CD4-positive, alpha-beta T cell (primary cell): ENCODE measurements around the gene SHTN1. TPM values are rescaled to one million over a fixed set of nuclear protein-coding genes. Genes with fewer than 3 reads are reported as not detected.

ENCODE experiments used
- ATAC-seq: fragments of 200-7000 bp; cut with Tn5 transposase; one replicate; pipeline ENCODE4 v1.10.0; 2022; ENCODE audit warnings: mild to moderate bottlenecking; ENCODE audit not compliant: poor library complexity
- CTCF ChIA-PET: fragments of 350-600 bp; sonication (Branson Sonifier 250); formaldehyde crosslinking; loops from one replicate; lab custom pipeline; 2021; ENCODE audit warnings: antibody characterized with exemption, inconsistent platforms; lab: Charles Lee
- POLR2A ChIA-PET: fragments of 350-600 bp; sonication (Branson Sonifier 250); formaldehyde crosslinking; loops from one replicate; lab custom pipeline; 2021; ENCODE audit warnings: antibody characterized with exemption, inconsistent platforms; lab: Charles Lee
- DNase-seq, 14 experiments: peaks; one replicate each; pipeline ENCODE4 v3.0.0-alpha.2; 2013 to 2020; ENCODE audit warnings: mixed read lengths in 2 of 14
- H3K27ac ChIP-seq, 2 donors: one replicate each; pipeline versions ENCODE4 v1.5.1 to v1.7.0; 2013; ENCODE audit warnings: low read length in 2 of 2, low read depth in 1 of 2, mild to moderate bottlenecking in 1 of 2
- H3K27me3 ChIP-seq, 2 experiments: 1 replicate in 1 of 2; 2 replicates in 1 of 2; pipeline versions ENCODE4 v1.6.1 to v1.7.0; 2013; ENCODE audit warnings: low read length in 2 of 2, control low read depth in 1 of 2, mild to moderate bottlenecking in 1 of 2, moderate library complexity in 1 of 2; ENCODE audit not compliant: insufficient read depth in 2 of 2, control insufficient read depth in 1 of 2
- H3K36me3 ChIP-seq: one replicate; pipeline ENCODE4 v1.6.1; 2013; ENCODE audit warnings: low read length, control low read depth; ENCODE audit not compliant: insufficient read depth
- H3K4me1 ChIP-seq: one replicate; pipeline ENCODE4 v1.6.1; 2013; ENCODE audit warnings: low read length, control low read depth; ENCODE audit not compliant: insufficient read depth
- H3K4me3 ChIP-seq: one replicate; pipeline ENCODE4 v1.5.1; 2013; ENCODE audit warnings: mild to moderate bottlenecking, low read length, moderate library complexity
- H3K9me3 ChIP-seq, 2 experiments: 1 replicate in 1 of 2; 2 replicates in 1 of 2; pipeline versions ENCODE4 v1.6.1 to v1.7.0; 2013; ENCODE audit warnings: low read length in 2 of 2, mild to moderate bottlenecking in 2 of 2, control low read depth in 1 of 2, moderate library complexity in 1 of 2; ENCODE audit not compliant: control insufficient read depth in 1 of 2, insufficient read depth in 1 of 2
- H3K27ac Mint-ChIP-seq: one replicate; pipeline ENCODE4 v1.8.0; 2020; ENCODE audit warnings: mixed read lengths
- H3K27me3 Mint-ChIP-seq: one replicate; pipeline ENCODE4 v1.8.0; 2021; ENCODE audit warnings: mixed read lengths
- H3K36me3 Mint-ChIP-seq: one replicate; pipeline ENCODE4 v1.8.0; 2021; ENCODE audit warnings: low read depth, mixed read lengths
- H3K4me1 Mint-ChIP-seq: one replicate; pipeline ENCODE4 v1.8.0; 2021; ENCODE audit warnings: low read depth, mixed read lengths
- H3K4me3 Mint-ChIP-seq: one replicate; pipeline ENCODE4 v1.8.0; 2020; ENCODE audit warnings: mild to moderate bottlenecking, mixed read lengths
- H3K9me3 Mint-ChIP-seq: one replicate; pipeline ENCODE4 v1.8.0; 2020; ENCODE audit warnings: mixed read lengths
- intact Hi-C, 2 experiments: fragments of 100-400 bp; cut with DNase I in 1 of 2; cut with micrococcal nuclease in 1 of 2; formaldehyde crosslinking; loops; one replicate each; pipeline versions ENCODE4 v1.15.1 to v1.9.0; 2023 to 2025; cut with DNase I, micrococcal nuclease
- total RNA-seq, 174 experiments: library from RNA in 2 of 174; stranded (reverse) in 2 of 174; gene quantifications; one replicate each; pipeline ENCODE4 v1.2.3 and lab custom pipeline; 2021 to 2026
- TF ChIP-seq, protein P1 (sequence below): fragments of 200-600 bp; IDR thresholded peaks from one replicate; pipeline ENCODE4 v1.8.0; 2022; ENCODE audit warnings: antibody characterized with exemption, mild to moderate bottlenecking

Gene SHTN1
- total RNA-seq, 2 experiments from 2014 or later = 0.75 to 0.85 TPM

DNA sequence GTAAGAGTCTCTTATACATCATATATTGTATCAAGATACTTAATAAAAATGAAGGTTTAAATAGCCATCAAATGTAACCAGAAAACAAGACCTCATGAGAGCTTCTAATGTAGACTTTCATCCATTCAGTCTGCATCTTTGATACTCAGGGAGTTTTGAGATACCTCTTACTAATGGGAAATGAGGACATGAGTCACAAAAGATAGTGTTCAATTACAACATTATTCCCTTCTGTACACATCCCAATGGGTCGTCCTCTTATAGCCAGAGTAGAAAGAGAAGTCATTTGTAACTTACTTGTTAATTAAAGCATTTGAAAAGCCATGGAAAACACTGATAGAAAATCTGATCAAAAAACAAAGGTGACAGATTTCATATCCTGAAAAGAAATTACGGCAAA lies 19.4 kb downstream of the SHTN1 start:
- Mint-ChIP-seq H3K9me3 (no peaks in the 10 kb centered on the region), H3K36me3 (no peaks in the 10 kb centered on the region), H3K27me3 (peaks cover 15% of the 10 kb centered on the region), H3K4me1 (no peaks in the 10 kb centered on the region), H3K4me3 (no peak overlapping the region), H3K27ac (no peak overlapping the region)
- intact Hi-C loops = no loop called here
- H3K4me3 ChIP-seq = no peak overlapping the region
- ChIA-PET POLR2A (no interaction called here), CTCF (no interaction called here)
- no peak overlapping the region for H3K27ac ChIP-seq
- H3K9me3 ChIP-seq = no peaks in the 10 kb centered on the region
- no peaks in the 10 kb centered on the region for H3K27me3 ChIP-seq
- DNase-seq = no peak
- no peaks in the 10 kb centered on the region for H3K4me1 ChIP-seq
- no peaks in the 10 kb centered on the region for H3K36me3 ChIP-seq
- no peak for ATAC-seq
- TF ChIP-seq, protein P1, sequence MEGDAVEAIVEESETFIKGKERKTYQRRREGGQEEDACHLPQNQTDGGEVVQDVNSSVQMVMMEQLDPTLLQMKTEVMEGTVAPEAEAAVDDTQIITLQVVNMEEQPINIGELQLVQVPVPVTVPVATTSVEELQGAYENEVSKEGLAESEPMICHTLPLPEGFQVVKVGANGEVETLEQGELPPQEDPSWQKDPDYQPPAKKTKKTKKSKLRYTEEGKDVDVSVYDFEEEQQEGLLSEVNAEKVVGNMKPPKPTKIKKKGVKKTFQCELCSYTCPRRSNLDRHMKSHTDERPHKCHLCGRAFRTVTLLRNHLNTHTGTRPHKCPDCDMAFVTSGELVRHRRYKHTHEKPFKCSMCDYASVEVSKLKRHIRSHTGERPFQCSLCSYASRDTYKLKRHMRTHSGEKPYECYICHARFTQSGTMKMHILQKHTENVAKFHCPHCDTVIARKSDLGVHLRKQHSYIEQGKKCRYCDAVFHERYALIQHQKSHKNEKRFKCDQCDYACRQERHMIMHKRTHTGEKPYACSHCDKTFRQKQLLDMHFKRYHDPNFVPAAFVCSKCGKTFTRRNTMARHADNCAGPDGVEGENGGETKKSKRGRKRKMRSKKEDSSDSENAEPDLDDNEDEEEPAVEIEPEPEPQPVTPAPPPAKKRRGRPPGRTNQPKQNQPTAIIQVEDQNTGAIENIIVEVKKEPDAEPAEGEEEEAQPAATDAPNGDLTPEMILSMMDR = no peak

DNA sequence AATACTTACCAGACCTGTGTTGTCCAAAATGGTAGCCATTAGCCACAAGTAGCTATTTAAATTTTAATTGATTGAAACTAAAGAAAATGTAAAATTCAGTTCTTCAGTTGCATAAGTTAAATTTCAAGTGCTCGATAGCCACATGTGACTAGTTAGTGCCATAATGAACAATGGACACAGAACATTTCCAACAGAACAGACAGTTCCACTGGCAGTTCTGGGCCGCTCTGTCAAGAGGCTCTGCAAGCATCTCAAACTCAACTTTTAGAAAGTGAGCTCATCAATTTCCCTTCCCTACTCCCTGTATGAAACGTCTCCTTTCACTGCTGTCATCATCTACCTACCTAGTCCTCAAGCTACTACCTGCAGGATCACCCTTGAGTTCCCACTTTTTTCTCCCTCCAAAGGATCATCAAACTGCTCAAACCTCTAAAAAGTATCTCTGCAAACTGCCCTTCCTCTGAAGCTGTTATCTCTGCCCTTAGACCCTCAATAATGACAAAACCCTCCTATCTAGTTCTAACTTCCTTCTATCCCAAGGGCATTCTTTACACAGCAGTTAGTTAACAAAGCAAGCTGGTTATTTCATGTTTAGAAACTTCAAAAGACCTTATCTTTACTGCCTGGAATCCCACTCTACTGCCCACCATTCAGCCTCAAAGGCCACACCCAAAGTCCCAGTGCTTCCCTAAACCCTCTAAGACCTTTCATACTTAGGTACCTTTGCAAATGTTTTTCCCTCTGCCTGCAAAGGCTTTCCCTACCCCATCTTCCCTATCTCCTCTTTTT lies 20.6 kb downstream of the SHTN1 start:
- H3K4me3 ChIP-seq = no peak overlapping the region
- DNase-seq (no peak), ATAC-seq (no peak)
- H3K27ac ChIP-seq = no peak overlapping the region
- CTCF ChIA-PET = no interaction called here
- Mint-ChIP-seq H3K27me3 (peaks cover 15% of the 10 kb centered on the region), H3K27ac (no peak overlapping the region), H3K36me3 (no peaks in the 10 kb centered on the region), H3K9me3 (no peaks in the 10 kb centered on the region), H3K4me3 (no peak overlapping the region), H3K4me1 (no peaks in the 10 kb centered on the region)
- TF ChIP-seq, protein P1 = no peak
- intact Hi-C loops = no loop called here
- POLR2A ChIA-PET = no interaction called here
- H3K27me3 ChIP-seq = no peaks in the 10 kb centered on the region
- no peaks in the 10 kb centered on the region for H3K36me3 ChIP-seq
- no peaks in the 10 kb centered on the region for H3K9me3 ChIP-seq
- no peaks in the 10 kb centered on the region for H3K4me1 ChIP-seq

DNA sequence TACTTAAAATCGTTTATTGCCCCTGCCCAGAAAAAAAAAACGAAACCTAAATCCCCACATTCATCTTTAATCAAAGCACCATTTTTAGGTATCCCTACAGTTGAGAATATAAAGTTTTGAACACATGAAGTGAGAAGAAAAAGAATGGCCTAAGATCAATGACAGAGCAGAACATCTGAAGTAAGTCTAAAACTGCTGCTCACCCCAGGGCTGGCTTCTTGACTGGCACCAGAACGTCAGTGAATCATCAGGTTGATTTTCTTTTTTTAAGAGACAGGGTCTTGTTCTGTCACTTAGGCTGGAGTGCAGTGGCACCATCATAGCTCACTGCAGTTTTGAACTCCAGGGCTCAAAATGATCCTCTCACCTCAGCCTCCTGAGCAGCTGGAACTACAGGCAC lies 24.9 kb downstream of the SHTN1 start:
- H3K4me1 ChIP-seq = no peaks in the 10 kb centered on the region
- Mint-ChIP-seq H3K9me3 (no peaks in the 10 kb centered on the region), H3K4me1 (no peaks in the 10 kb centered on the region), H3K27ac (no peak overlapping the region), H3K4me3 (no peak overlapping the region), H3K27me3 (peaks cover 17% of the 10 kb centered on the region), H3K36me3 (no peaks in the 10 kb centered on the region)
- no peak overlapping the region for H3K4me3 ChIP-seq
- DNase-seq (no peak), ATAC-seq (no peak)
- POLR2A ChIA-PET = no interaction called here
- intact Hi-C loops = no loop called here
- H3K9me3 ChIP-seq = no peaks in the 10 kb centered on the region
- TF ChIP-seq, protein P1 = no peak
- CTCF ChIA-PET = no interaction called here
- no peaks in the 10 kb centered on the region for H3K36me3 ChIP-seq
- H3K27ac ChIP-seq = no peak overlapping the region
- no peaks in the 10 kb centered on the region for H3K27me3 ChIP-seq
